ENCODE results near the gene DLGAP5. TPM values are rescaled to one million over a fixed set of nuclear protein-coding genes. Genes with fewer than 3 reads are reported as not detected.

The DLGAP5 gene
- total RNA-seq, 1 experiment from 2014 or later, result 118 TPM

DNA sequence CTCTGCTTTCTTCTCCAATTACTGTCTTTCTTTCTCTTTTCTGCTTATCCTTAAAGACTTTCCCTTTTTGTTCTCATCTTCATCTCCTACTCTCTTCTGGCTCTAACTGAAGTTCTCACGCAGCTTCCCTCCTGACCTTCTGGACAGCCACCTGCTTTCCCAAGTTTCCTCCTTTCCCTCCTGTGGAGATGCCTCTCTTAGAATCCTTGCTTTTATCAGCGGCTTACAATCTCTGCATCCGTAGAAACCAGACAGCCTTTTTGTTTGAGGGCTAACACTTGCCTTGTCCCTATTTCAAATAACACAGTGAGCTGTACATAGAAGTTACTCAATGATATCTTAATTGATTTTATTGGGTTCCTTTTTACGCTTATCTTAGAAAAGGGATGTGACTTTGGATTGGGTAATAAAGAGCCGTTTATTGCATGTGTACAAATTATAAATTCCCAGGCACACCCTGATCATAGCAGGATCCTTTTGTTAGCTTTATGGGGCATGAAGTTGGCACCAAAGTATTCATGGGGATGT, 64.4 kb downstream of the DLGAP5 start:
- Histone ChIP-seq H3K9me3 (ENCODE audit: control insufficient read depth, low read depth, low read length) (no peaks in the 10 kb centered on the region), H4K20me1 (ENCODE audit: control insufficient read depth, insufficient read depth, insufficient read length) (no peaks in the 10 kb centered on the region), H2BK120ac (ENCODE audit: low read depth, low read length, poor library complexity, severe bottlenecking) (no peak overlapping the region), H4K91ac (ENCODE audit: insufficient read length, low read depth, low read length) (no peak overlapping the region), H3K27me3 (ENCODE audit: insufficient read depth, low read length) (peaks cover 6% of the 10 kb centered on the region; the same call in 1 of the 2 replicates), H2BK12ac (ENCODE audit: insufficient read length, low read depth, low read length) (no peak overlapping the region), H3K14ac (ENCODE audit: insufficient read depth, low read length) (no peak overlapping the region), H2AK5ac (ENCODE audit: insufficient read length, low read length) (no peak overlapping the region), H4K8ac (replicated peaks; ENCODE audit: insufficient read length, low read depth, low read length) (no peak overlapping the region), H2BK20ac (ENCODE audit: low read depth, low read length, poor library complexity, severe bottlenecking) (no peak overlapping the region), H3K9ac (ENCODE audit: extremely low read depth, insufficient read length, low read length) (no peak overlapping the region), H2AFZ (ENCODE audit: low read length) (no peak overlapping the region), H3T11ph (ENCODE audit: low read length) (no peak overlapping the region), H3K27ac (ENCODE audit: insufficient read length, low read depth, low read length) (no peak overlapping the region), H3K4me1 (ENCODE audit: insufficient read depth, low read length) (no peaks in the 10 kb centered on the region), H2BK15ac (ENCODE audit: low read depth, low read length) (no peak overlapping the region), H3K23ac (ENCODE audit: insufficient read length, low read depth, low read length) (no peak overlapping the region), H3K79me1 (ENCODE audit: insufficient read depth, low read depth, low read length, poor library complexity, severe bottlenecking) (no peaks in the 10 kb centered on the region), H3K23me2 (ENCODE audit: insufficient read length, low read depth, low read length, poor library complexity, severe bottlenecking) (peaks cover 12% of the 10 kb centered on the region), H3K56ac (ENCODE audit: insufficient read length, low read depth, low read length) (no peak overlapping the region), H3K4ac (ENCODE audit: low read depth, low read length) (no peak overlapping the region), H4K5ac (ENCODE audit: insufficient read length, low read depth, low read length) (no peak overlapping the region), H3K18ac (ENCODE audit: insufficient read length, low read depth, low read length) (no peak overlapping the region), H2BK5ac (ENCODE audit: insufficient read length, low read length) (no peak overlapping the region), H3K4me2 (ENCODE audit: insufficient read depth, insufficient read length, low read length) (no peak overlapping the region), H3K79me2 (ENCODE audit: insufficient read depth, low read length) (no peaks in the 10 kb centered on the region)
- no peaks in the 10 kb centered on the region for H3K9me3 Mint-ChIP-seq
- TF ChIP-seq, protein P1, sequence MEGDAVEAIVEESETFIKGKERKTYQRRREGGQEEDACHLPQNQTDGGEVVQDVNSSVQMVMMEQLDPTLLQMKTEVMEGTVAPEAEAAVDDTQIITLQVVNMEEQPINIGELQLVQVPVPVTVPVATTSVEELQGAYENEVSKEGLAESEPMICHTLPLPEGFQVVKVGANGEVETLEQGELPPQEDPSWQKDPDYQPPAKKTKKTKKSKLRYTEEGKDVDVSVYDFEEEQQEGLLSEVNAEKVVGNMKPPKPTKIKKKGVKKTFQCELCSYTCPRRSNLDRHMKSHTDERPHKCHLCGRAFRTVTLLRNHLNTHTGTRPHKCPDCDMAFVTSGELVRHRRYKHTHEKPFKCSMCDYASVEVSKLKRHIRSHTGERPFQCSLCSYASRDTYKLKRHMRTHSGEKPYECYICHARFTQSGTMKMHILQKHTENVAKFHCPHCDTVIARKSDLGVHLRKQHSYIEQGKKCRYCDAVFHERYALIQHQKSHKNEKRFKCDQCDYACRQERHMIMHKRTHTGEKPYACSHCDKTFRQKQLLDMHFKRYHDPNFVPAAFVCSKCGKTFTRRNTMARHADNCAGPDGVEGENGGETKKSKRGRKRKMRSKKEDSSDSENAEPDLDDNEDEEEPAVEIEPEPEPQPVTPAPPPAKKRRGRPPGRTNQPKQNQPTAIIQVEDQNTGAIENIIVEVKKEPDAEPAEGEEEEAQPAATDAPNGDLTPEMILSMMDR (conservative IDR thresholded peaks at IDR 0.05), result no peak
- WGBS (ENCODE audit: extremely low coverage, insufficient read length, low lambda C conversion rate), result no CpG with 5 or more reads among the region's 5 CpGs
- H3K4me1 Mint-ChIP-seq, result peaks cover 8 to 9% of the 10 kb centered on the region in 2 experiments
- H3K36me3 Mint-ChIP-seq (ENCODE audit: insufficient read depth in 1 of 3, low read depth in 3 of 3), result no peaks in the 10 kb centered on the region; a peak in 1 of 7 replicates
- H3K27ac Mint-ChIP-seq, result no peak overlapping the region
- no peak overlapping the region for H3K4me3 Mint-ChIP-seq
- peaks cover 63% of the 10 kb centered on the region for H3K27me3 Mint-ChIP-seq (ENCODE audit: low read depth)
- DNase-seq, result no peak

Data from H9 (cell line).